GM23248 (cell line): ENCODE results near the gene OOEP.

Experiments used
- EZH2 ChIP-seq: fragments of 200-600 bp; sonication (generic); IDR thresholded peaks from 2 replicates; pipeline ENCODE4 v1.6.1; 2018; ENCODE audit warnings: antibody characterized with exemption, mild to moderate bottlenecking; ENCODE audit not compliant: insufficient read depth, poor library complexity, severe bottlenecking
- EZH2phosphoT487 ChIP-seq: fragments of 200-600 bp; sonication (generic); IDR thresholded peaks from 2 replicates; pipeline ENCODE4 v1.6.1; 2018; ENCODE audit warnings: antibody characterized with exemption, moderate library complexity, mild to moderate bottlenecking, low read depth; ENCODE audit not compliant: insufficient read depth

- TF ChIP-seq EZH2 (no peak), EZH2phosphoT487 (no peak)
Measured at GRCh38 chr6:73371984-73372383, 2.3 kb upstream of the OOEP start.
